GM23338 (cell line): ENCODE data around the gene SULF2. TPM values are rescaled to one million over a fixed set of nuclear protein-coding genes. Genes with fewer than 3 reads are reported as not detected.

Source experiments
- EZH2 ChIP-seq: fragments of 200-600 bp; sonication (generic); IDR thresholded peaks from one replicate; pipeline ENCODE4 v1.8.0; 2017; ENCODE audit warnings: antibody characterized with exemption, mild to moderate bottlenecking, low read depth; ENCODE audit not compliant: unreplicated experiment
- EZH2phosphoT487 ChIP-seq: fragments of 200-600 bp; sonication (generic); IDR thresholded peaks from one replicate; pipeline ENCODE4 v1.8.1; 2018; ENCODE audit warnings: antibody characterized with exemption; ENCODE audit not compliant: unreplicated experiment
- NANOG ChIP-seq: IDR thresholded peaks from 2 replicates; pipeline ENCODE4 v1.6.1; 2016; ENCODE audit warnings: antibody characterized with exemption, borderline replicate concordance
- POLR2AphosphoS5 ChIP-seq: IDR thresholded peaks from 2 replicates; pipeline ENCODE4 v1.6.1; 2016; ENCODE audit warnings: antibody characterized with exemption, low read depth
- STAT1 ChIP-seq: IDR thresholded peaks from one replicate; pipeline ENCODE4 v1.6.1; 2016; ENCODE audit warnings: antibody characterized with exemption; ENCODE audit not compliant: unreplicated experiment
- ZNF114 ChIP-seq: fragments of 250-450 bp; sonication (Bioruptor Pico); IDR thresholded peaks from 2 replicates; pipeline ENCODE4 v1.5.0; 2020; ENCODE audit warnings: mild to moderate bottlenecking, moderate library complexity
- ZNF331 ChIP-seq: fragments of 250-450 bp; sonication (Bioruptor Pico); IDR thresholded peaks from 2 replicates; pipeline ENCODE4 v1.5.0; 2020; ENCODE audit warnings: low read depth, mild to moderate bottlenecking, moderate library complexity
- polyA plus RNA-seq: library from polyadenylated mRNA; unstranded; fragments of >200 nt; fragmentation: Nextera tagmentation; extraction: Ambion mirVana; gene quantifications from 2 replicates; pipeline ENCODE4 v1.2.1, GENCODE V29; 2016
- total RNA-seq: library from RNA; depleted of rRNA; stranded (reverse); fragments of >200 nt; shearing (Covaris generic); gene quantifications from 2 replicates; pipeline ENCODE4 v1.2.3, GENCODE V29; 2014
- TF ChIP-seq, protein P1 (sequence below): fragments of 250-450 bp; sonication (Bioruptor Pico); IDR thresholded peaks from 2 replicates; pipeline ENCODE4 v1.5.0; 2020; ENCODE audit warnings: mild to moderate bottlenecking, moderate library complexity
- TF ChIP-seq, protein P2 (sequence below): IDR thresholded peaks from 2 replicates; pipeline ENCODE4 v1.6.1; 2016; ENCODE audit warnings: antibody characterized with exemption
- TF ChIP-seq, protein P3 (sequence below), 2 experiments: fragments of 200-600 bp in 1 of 2; sonication (generic) in 1 of 2; conservative IDR thresholded peaks; 2 replicates each; pipeline versions ENCODE4 v1.5.1 to v1.6.1; 2016 to 2017; ENCODE audit warnings: antibody characterized with exemption in 2 of 2, low read depth in 2 of 2, mild to moderate bottlenecking in 2 of 2, moderate library complexity in 1 of 2

Gene SULF2
- total and polyA plus RNA-seq, 2 experiments from 2014 or later, result 9.5 to 20.7 TPM

DNA sequence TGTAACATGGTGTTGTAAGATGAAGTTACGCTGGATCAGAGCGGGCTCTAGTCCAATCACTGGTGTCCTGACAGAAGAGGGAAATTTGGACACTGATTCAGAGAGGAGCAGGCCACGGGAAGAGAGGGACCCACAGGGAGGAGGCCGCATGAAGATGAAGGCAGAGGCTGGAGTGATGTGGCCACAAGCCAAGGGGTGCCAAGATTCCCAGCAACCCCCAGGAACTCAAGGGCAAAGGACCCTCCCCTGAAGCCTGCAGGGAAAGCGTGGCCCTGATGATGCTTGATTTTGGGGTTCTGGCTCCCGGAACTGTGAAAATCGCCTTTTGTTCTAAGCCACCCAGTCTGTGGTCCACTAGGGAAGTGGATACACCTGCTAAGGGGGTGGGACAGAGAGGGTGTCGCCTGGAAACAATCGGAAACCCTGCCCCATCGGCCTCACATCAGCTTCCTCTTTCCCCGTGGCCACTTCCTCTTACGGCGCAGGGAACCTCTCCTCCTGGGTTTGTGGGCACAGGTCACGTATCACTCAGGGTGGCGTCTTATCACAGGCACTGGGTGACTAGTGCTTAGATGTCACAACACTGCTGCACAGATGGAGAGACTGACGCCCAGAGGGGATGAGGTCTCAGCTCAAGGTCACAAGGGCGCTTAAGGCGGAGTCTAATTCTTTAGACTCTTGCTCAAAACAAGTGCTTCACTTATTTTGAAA is 58.0 kb downstream of the SULF2 start (continued):
- TF ChIP-seq, protein P1, sequence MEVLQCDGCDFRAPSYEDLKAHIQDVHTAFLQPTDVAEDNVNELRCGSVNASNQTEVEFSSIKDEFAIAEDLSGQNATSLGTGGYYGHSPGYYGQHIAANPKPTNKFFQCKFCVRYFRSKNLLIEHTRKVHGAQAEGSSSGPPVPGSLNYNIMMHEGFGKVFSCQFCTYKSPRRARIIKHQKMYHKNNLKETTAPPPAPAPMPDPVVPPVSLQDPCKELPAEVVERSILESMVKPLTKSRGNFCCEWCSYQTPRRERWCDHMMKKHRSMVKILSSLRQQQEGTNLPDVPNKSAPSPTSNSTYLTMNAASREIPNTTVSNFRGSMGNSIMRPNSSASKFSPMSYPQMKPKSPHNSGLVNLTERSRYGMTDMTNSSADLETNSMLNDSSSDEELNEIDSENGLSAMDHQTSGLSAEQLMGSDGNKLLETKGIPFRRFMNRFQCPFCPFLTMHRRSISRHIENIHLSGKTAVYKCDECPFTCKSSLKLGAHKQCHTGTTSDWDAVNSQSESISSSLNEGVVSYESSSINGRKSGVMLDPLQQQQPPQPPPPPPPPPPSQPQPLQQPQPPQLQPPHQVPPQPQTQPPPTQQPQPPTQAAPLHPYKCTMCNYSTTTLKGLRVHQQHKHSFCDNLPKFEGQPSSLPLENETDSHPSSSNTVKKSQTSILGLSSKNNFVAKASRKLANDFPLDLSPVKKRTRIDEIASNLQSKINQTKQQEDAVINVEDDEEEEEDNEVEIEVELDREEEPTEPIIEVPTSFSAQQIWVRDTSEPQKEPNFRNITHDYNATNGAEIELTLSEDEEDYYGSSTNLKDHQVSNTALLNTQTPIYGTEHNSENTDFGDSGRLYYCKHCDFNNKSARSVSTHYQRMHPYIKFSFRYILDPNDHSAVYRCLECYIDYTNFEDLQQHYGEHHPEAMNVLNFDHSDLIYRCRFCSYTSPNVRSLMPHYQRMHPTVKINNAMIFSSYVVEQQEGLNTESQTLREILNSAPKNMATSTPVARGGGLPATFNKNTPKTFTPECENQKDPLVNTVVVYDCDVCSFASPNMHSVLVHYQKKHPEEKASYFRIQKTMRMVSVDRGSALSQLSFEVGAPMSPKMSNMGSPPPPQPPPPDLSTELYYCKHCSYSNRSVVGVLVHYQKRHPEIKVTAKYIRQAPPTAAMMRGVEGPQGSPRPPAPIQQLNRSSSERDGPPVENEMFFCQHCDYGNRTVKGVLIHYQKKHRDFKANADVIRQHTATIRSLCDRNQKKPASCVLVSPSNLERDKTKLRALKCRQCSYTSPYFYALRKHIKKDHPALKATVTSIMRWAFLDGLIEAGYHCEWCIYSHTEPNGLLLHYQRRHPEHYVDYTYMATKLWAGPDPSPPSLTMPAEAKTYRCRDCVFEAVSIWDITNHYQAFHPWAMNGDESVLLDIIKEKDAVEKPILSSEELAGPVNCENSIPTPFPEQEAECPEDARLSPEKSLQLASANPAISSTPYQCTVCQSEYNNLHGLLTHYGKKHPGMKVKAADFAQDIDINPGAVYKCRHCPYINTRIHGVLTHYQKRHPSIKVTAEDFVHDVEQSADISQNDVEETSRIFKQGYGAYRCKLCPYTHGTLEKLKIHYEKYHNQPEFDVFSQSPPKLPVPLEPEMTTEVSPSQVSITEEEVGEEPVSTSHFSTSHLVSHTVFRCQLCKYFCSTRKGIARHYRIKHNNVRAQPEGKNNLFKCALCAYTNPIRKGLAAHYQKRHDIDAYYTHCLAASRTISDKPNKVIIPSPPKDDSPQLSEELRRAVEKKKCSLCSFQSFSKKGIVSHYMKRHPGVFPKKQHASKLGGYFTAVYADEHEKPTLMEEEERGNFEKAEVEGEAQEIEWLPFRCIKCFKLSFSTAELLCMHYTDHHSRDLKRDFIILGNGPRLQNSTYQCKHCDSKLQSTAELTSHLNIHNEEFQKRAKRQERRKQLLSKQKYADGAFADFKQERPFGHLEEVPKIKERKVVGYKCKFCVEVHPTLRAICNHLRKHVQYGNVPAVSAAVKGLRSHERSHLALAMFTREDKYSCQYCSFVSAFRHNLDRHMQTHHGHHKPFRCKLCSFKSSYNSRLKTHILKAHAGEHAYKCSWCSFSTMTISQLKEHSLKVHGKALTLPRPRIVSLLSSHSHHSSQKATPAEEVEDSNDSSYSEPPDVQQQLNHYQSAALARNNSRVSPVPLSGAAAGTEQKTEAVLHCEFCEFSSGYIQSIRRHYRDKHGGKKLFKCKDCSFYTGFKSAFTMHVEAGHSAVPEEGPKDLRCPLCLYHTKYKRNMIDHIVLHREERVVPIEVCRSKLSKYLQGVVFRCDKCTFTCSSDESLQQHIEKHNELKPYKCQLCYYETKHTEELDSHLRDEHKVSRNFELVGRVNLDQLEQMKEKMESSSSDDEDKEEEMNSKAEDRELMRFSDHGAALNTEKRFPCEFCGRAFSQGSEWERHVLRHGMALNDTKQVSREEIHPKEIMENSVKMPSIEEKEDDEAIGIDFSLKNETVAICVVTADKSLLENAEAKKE (CRISPR knock-in tag), result no peak
- TF ChIP-seq ZNF114 (CRISPR knock-in tag) (no peak), EZH2phosphoT487 (no peak), STAT1 (no peak), POLR2AphosphoS5 (no peak), EZH2 (no peak), ZNF331 (CRISPR knock-in tag) (no peak), NANOG (no peak)
- TF ChIP-seq, protein P2, sequence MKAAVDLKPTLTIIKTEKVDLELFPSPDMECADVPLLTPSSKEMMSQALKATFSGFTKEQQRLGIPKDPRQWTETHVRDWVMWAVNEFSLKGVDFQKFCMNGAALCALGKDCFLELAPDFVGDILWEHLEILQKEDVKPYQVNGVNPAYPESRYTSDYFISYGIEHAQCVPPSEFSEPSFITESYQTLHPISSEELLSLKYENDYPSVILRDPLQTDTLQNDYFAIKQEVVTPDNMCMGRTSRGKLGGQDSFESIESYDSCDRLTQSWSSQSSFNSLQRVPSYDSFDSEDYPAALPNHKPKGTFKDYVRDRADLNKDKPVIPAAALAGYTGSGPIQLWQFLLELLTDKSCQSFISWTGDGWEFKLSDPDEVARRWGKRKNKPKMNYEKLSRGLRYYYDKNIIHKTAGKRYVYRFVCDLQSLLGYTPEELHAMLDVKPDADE, result no peak
- TF ChIP-seq, protein P3, sequence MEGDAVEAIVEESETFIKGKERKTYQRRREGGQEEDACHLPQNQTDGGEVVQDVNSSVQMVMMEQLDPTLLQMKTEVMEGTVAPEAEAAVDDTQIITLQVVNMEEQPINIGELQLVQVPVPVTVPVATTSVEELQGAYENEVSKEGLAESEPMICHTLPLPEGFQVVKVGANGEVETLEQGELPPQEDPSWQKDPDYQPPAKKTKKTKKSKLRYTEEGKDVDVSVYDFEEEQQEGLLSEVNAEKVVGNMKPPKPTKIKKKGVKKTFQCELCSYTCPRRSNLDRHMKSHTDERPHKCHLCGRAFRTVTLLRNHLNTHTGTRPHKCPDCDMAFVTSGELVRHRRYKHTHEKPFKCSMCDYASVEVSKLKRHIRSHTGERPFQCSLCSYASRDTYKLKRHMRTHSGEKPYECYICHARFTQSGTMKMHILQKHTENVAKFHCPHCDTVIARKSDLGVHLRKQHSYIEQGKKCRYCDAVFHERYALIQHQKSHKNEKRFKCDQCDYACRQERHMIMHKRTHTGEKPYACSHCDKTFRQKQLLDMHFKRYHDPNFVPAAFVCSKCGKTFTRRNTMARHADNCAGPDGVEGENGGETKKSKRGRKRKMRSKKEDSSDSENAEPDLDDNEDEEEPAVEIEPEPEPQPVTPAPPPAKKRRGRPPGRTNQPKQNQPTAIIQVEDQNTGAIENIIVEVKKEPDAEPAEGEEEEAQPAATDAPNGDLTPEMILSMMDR (conservative IDR thresholded peaks at IDR 0.05; ENCODE audit: low read depth in 2 of 2), result no peak
